OCI-LY1 (cell line): ENCODE data around the gene ARHGEF16.

Source experiments
- H2AFZ ChIP-seq: fragments of 200-600 bp; sonication (generic), shearing (Covaris generic); 2 replicates; pipeline ENCODE4 v1.6.0; 2014; ENCODE audit warnings: antibody characterized with exemption, mild to moderate bottlenecking, low read length
- H3F3A ChIP-seq: fragments of 200-600 bp; sonication (generic), shearing (Covaris generic); 2 replicates; pipeline ENCODE4 v1.6.0; 2014; ENCODE audit warnings: mild to moderate bottlenecking, antibody characterized with exemption, low read length, moderate library complexity; ENCODE audit not compliant: insufficient read depth
- H3K27ac ChIP-seq: fragments of 200-600 bp; sonication (generic); 2 replicates; pipeline ENCODE4 v1.5.1; 2014; ENCODE audit warnings: low read length, mixed run types, mild to moderate bottlenecking, low read depth; ENCODE audit not compliant: poor library complexity, severe bottlenecking
- H3K27me3 ChIP-seq: fragments of 200-600 bp; sonication (generic); 2 replicates; pipeline ENCODE4 v1.6.0; 2014; ENCODE audit warnings: antibody characterized with exemption, mild to moderate bottlenecking, low read length, moderate library complexity; ENCODE audit not compliant: insufficient read depth
- H3K36me3 ChIP-seq: fragments of 200-600 bp; sonication (generic); 2 replicates; pipeline ENCODE4 v1.6.1; 2014; ENCODE audit warnings: mild to moderate bottlenecking, antibody characterized with exemption, low read length, moderate library complexity, mixed read lengths; ENCODE audit not compliant: insufficient read depth
- H3K4me1 ChIP-seq: fragments of 200-600 bp; sonication (generic); 2 replicates; pipeline ENCODE4 v1.5.1; 2014; ENCODE audit warnings: mild to moderate bottlenecking, low read length, moderate library complexity; ENCODE audit not compliant: insufficient read depth, severe bottlenecking
- H3K4me2 ChIP-seq: fragments of 200-600 bp; sonication (generic), shearing (Covaris generic); 2 replicates; pipeline ENCODE4 v1.6.1; 2014; ENCODE audit warnings: low read length
- H3K4me3 ChIP-seq: fragments of 200-600 bp; sonication (generic); 2 replicates; pipeline ENCODE4 v1.5.1; 2014; ENCODE audit warnings: low read length, low read depth, mild to moderate bottlenecking, mixed read lengths; ENCODE audit not compliant: poor library complexity, severe bottlenecking
- H3K79me2 ChIP-seq: fragments of 200-600 bp; shearing (Covaris generic); 2 replicates; pipeline ENCODE4 v1.6.1; 2016; ENCODE audit warnings: mixed run types, low read length, mixed read lengths; ENCODE audit not compliant: insufficient read depth
- H3K9ac ChIP-seq: fragments of 200-600 bp; sonication (generic), shearing (Covaris generic); 2 replicates; pipeline ENCODE4 v1.6.1; 2014; ENCODE audit warnings: mild to moderate bottlenecking, low read length, mixed read lengths
- H3K9me2 ChIP-seq: fragments of 200-600 bp; sonication (generic), shearing (Covaris generic); 2 replicates; pipeline ENCODE4 v1.6.1; 2014; ENCODE audit warnings: low read depth, mild to moderate bottlenecking, low read length, mixed read lengths
- H3K9me3 ChIP-seq: fragments of 200-600 bp; shearing (Covaris generic); 2 replicates; pipeline ENCODE4 v1.6.1; 2014; ENCODE audit warnings: low read length, mixed read lengths
- H4K20me1 ChIP-seq: fragments of 200-600 bp; sonication (generic), shearing (Covaris generic); 2 replicates; pipeline ENCODE4 v1.6.0; 2016; ENCODE audit warnings: mild to moderate bottlenecking, low read length; ENCODE audit not compliant: insufficient read depth
- CTCF ChIP-seq: fragments of 200-600 bp; sonication (generic), shearing (Covaris generic); IDR thresholded peaks from 2 replicates; pipeline ENCODE4 v1.5.1; 2017; ENCODE audit warnings: mild to moderate bottlenecking, antibody characterized with exemption, low read length, moderate library complexity, mixed read lengths
- EZH2 ChIP-seq: fragments of 200-600 bp; sonication (generic), shearing (Covaris generic); IDR thresholded peaks from 2 replicates; pipeline ENCODE4 v1.8.0; 2017; ENCODE audit warnings: borderline replicate concordance, mixed run types, mild to moderate bottlenecking, antibody characterized with exemption, low read length, moderate library complexity, mixed read lengths

The ARHGEF16 gene

GRCh38 chr1:3469104-3469848 lies 14.8 kb downstream of the ARHGEF16 start:
- H3K4me3 ChIP-seq, result no peak overlapping the region
- TF ChIP-seq CTCF (no peak), EZH2 (no peak)
- H3K9me2 ChIP-seq, result no peaks in the 10 kb centered on the region
- no peaks in the 10 kb centered on the region; the same call in 1 of the 2 replicates for H3K27me3 ChIP-seq
- no peaks in the 10 kb centered on the region for H3K4me1 ChIP-seq
- H3K9me3 ChIP-seq, result no peaks in the 10 kb centered on the region
- no peak overlapping the region for H3K27ac ChIP-seq
- H2AFZ ChIP-seq, result no peak overlapping the region
- no peak overlapping the region for H3K9ac ChIP-seq
- no peaks in the 10 kb centered on the region for H3F3A ChIP-seq
- no peaks in the 10 kb centered on the region for H3K79me2 ChIP-seq
- H3K36me3 ChIP-seq, result no peaks in the 10 kb centered on the region
- H4K20me1 ChIP-seq, result no peaks in the 10 kb centered on the region
- H3K4me2 ChIP-seq, result no peak overlapping the region

DNA sequence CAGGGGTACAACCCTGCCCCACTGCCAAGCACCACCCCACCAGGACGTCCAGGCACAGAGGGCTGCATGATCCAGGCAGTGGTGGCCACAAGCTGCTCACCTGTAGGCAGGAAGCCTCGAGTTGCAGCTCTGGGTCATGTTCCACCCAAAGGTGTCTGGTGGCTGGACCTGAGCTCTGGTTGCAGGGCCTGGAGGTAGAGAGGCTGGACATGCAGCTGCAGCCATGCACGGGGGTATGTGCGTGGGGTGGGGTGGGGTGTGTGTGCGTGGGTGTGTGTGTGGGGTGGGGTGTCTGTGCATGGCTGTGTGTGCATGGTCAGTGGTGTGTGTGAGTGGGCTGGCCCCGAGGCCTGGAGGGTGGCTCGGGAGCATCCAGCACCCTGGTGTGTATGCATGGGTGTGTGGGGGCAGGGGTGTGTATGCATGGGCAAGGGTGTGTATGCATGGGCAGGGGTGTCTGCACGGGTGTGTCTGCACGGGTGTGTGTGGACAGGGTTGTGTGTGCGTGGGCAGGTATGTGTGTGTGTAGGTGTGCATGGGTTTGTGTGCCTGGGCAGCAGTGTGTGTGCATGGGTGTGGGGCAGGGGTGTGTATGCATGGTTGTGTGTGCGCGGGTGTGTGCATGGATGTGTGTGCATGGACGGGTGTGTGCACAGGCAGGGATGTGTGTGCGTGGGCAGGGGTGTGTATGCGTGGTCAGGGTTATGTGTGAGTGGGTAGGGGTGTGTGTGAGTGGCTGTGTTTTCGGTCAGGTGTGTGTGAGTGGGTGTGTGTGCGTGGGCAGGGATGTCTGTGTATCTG lies 15.6 kb downstream of the ARHGEF16 start:
- no peak overlapping the region for H3K9ac ChIP-seq
- TF ChIP-seq EZH2, result no peak
- no peak for TF ChIP-seq CTCF

DNA sequence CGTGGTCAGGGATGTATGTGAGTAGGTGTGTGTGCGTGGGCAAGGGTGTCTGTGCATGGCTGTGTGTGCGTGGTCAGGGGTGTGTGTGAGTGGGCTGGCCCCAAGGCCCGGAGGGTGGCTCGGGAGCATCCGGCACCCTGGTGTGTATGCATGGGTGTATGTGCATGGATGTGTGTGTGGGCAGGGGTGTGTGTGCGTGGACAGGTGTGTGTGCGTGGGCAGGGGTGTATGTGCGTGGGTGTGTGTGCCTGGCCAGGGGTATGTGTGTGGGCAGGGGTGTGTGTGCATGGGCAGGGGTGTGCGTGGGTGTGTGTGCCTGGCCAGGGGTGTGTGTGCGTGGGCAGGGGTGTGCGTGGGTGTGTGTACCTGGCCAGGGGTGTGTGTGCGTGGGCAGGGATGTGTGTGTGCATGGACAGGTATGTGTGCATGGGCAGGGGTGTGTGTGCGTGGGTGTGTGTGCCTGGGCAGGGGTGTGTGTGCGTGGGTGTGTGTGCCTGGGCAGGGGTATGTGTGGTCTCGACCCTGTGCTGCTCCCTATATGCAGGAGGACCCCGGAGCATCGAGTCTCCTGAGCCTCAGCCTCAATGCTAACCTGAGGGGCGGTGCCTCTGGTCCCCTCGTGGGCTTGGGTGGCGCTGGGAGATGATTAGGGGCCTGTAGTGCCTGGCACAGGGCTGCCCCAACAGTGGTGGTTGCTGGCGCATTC lies 16.3 kb downstream of the ARHGEF16 start:
- Histone ChIP-seq H3K9me2 (no peaks in the 10 kb centered on the region), H3K4me3 (no peak overlapping the region), H3K9ac (no peak overlapping the region), H3F3A (no peaks in the 10 kb centered on the region), H3K27ac (no peak overlapping the region), H3K27me3 (no peaks in the 10 kb centered on the region; the same call in 1 of the 2 replicates), H3K9me3 (no peaks in the 10 kb centered on the region), H3K36me3 (no peaks in the 10 kb centered on the region), H3K4me1 (no peaks in the 10 kb centered on the region), H4K20me1 (no peaks in the 10 kb centered on the region), H2AFZ (no peak overlapping the region), H3K79me2 (no peaks in the 10 kb centered on the region), H3K4me2 (no peak overlapping the region)
- TF ChIP-seq CTCF (no peak), EZH2 (no peak)

More for the DNA sequence above, 15.6 kb downstream of the ARHGEF16 start:
- Histone ChIP-seq H2AFZ (no peak overlapping the region), H3K9me3 (no peaks in the 10 kb centered on the region), H3K4me1 (no peaks in the 10 kb centered on the region), H3K4me3 (no peak overlapping the region), H3K27me3 (no peaks in the 10 kb centered on the region; the same call in 1 of the 2 replicates), H3K79me2 (no peaks in the 10 kb centered on the region), H3K9me2 (no peaks in the 10 kb centered on the region), H3K27ac (no peak overlapping the region), H3K36me3 (no peaks in the 10 kb centered on the region), H3F3A (no peaks in the 10 kb centered on the region), H3K4me2 (no peak overlapping the region), H4K20me1 (no peaks in the 10 kb centered on the region)
